IMR-90 (cell line): ENCODE measurements around the gene PLCB3. TPM values are rescaled to one million over a fixed set of nuclear protein-coding genes. Genes with fewer than 3 reads are reported as not detected.

ENCODE experiments used
- ATAC-seq: fragments of 200-7000 bp; cut with Tn5 transposase; 2 replicates; pipeline ENCODE4 v1.9.1; 2020; ENCODE audit warnings: low read depth, mild to moderate bottlenecking, moderate library complexity
- BruUV-seq: library from RNA; stranded (reverse); fragments of 400-500 nt; replicated peaks from 2 replicates; lab custom pipeline; 2021; lab: Mats Ljungman, UMichigan
- CTCF ChIA-PET: fragments of 300-600 bp; formaldehyde crosslinking; extraction: SDS; loops from one replicate; lab custom pipeline; 2021; ENCODE audit warnings: antibody characterized with exemption; lab: Yijun Ruan, JAX
- POLR2A ChIA-PET: fragments of 300-600 bp; sonication (Branson Sonifier 250); formaldehyde crosslinking; loops from one replicate; lab custom pipeline; 2022; ENCODE audit warnings: antibody characterized with exemption; ENCODE audit not compliant: unreplicated experiment; lab: Charles Lee
- DNase-seq: peaks from one replicate; pipeline ENCODE4 v3.0.0; 2013
- H2AFZ ChIP-seq: replicated peaks from 2 replicates; pipeline ENCODE3; 2013; ENCODE audit warnings: low read length, mild to moderate bottlenecking; ENCODE audit not compliant: poor library complexity
- H2AK5ac ChIP-seq: 2 replicates; pipeline ENCODE4 v1.6.1; 2013; ENCODE audit warnings: low read depth, low read length, inconsistent platforms
- H2AK9ac ChIP-seq: replicated peaks from 2 replicates; pipeline ENCODE3; 2013; ENCODE audit warnings: mild to moderate bottlenecking, low read depth, low read length, moderate library complexity; ENCODE audit not compliant: poor library complexity
- H2BK120ac ChIP-seq: 2 replicates; pipeline ENCODE4 v1.6.1; 2013; ENCODE audit warnings: low read depth, low read length, inconsistent platforms
- H2BK15ac ChIP-seq: 3 replicates; pipeline ENCODE4 v1.6.1; 2013; ENCODE audit warnings: low read depth, low read length, inconsistent platforms
- H2BK20ac ChIP-seq: 2 replicates; pipeline ENCODE4 v1.6.1; 2013; ENCODE audit warnings: low read depth, mild to moderate bottlenecking, inconsistent platforms, low read length, moderate library complexity
- H2BK5ac ChIP-seq: 2 replicates; pipeline ENCODE4 v1.6.1; 2013; ENCODE audit warnings: mild to moderate bottlenecking, low read depth, low read length, inconsistent platforms; ENCODE audit not compliant: poor library complexity, severe bottlenecking
- H3K14ac ChIP-seq: replicated peaks from 2 replicates; pipeline ENCODE4 v1.6.1; 2013; ENCODE audit warnings: low read depth, low read length, inconsistent platforms
- H3K18ac ChIP-seq: 2 replicates; pipeline ENCODE4 v1.6.1; 2013; ENCODE audit warnings: low read depth, low read length, control low read depth
- H3K23ac ChIP-seq: 2 replicates; pipeline ENCODE4 v1.6.1; 2013; ENCODE audit warnings: low read depth, low read length, inconsistent platforms
- H3K27ac ChIP-seq: 2 replicates; pipeline ENCODE4 v1.5.1; 2013; ENCODE audit warnings: mild to moderate bottlenecking, control low read depth, low read length; ENCODE audit not compliant: insufficient read depth
- H3K27me3 ChIP-seq: 2 replicates; pipeline ENCODE4 v1.6.1; 2013; ENCODE audit warnings: low read length; ENCODE audit not compliant: control insufficient read depth, insufficient read depth
- H3K36me3 ChIP-seq: 2 replicates; pipeline ENCODE4 v1.6.1; 2013; ENCODE audit warnings: low read length, mixed read lengths; ENCODE audit not compliant: control insufficient read depth, insufficient read depth
- H3K4ac ChIP-seq: 2 replicates; pipeline ENCODE4 v1.6.1; 2013; ENCODE audit warnings: low read depth, low read length, inconsistent platforms
- H3K4me1 ChIP-seq: 2 replicates; pipeline ENCODE4 v1.6.1; 2013; ENCODE audit warnings: low read length, mixed read lengths; ENCODE audit not compliant: control insufficient read depth, insufficient read depth
- H3K4me2 ChIP-seq: 2 replicates; pipeline ENCODE4 v1.6.1; 2013; ENCODE audit warnings: low read depth, mild to moderate bottlenecking, control low read depth, low read length, moderate library complexity
- H3K4me3 ChIP-seq: 2 replicates; pipeline ENCODE4 v1.5.1; 2013; ENCODE audit warnings: low read depth, mild to moderate bottlenecking, control low read depth, low read length, moderate library complexity; ENCODE audit not compliant: insufficient read depth
- H3K56ac ChIP-seq: 2 replicates; pipeline ENCODE4 v1.6.1; 2013; ENCODE audit warnings: low read length, inconsistent platforms; ENCODE audit not compliant: insufficient read depth; ENCODE audit errors: extremely low read depth
- H3K79me1 ChIP-seq, 2 experiments: 2 replicates each; pipeline ENCODE4 v1.6.1; 2013; ENCODE audit warnings: low read length in 2 of 2, inconsistent platforms in 1 of 2, low read depth in 1 of 2
- H3K9ac ChIP-seq: 2 replicates; pipeline ENCODE4 v1.6.1; 2013; ENCODE audit warnings: low read depth, low read length, control low read depth
- H3K9me1 ChIP-seq: 2 replicates; pipeline ENCODE4 v1.6.1; 2013; ENCODE audit warnings: low read length, inconsistent platforms; ENCODE audit not compliant: insufficient read depth
- H3K9me3 ChIP-seq: 2 replicates; pipeline ENCODE4 v1.6.1; 2013; ENCODE audit warnings: low read length; ENCODE audit not compliant: control insufficient read depth, insufficient read depth
- H4K20me1 ChIP-seq: 2 replicates; pipeline ENCODE4 v1.6.1; 2013; ENCODE audit warnings: low read length, inconsistent platforms; ENCODE audit not compliant: insufficient read depth
- H4K5ac ChIP-seq: 2 replicates; pipeline ENCODE4 v1.6.1; 2013; ENCODE audit warnings: mild to moderate bottlenecking, low read depth, low read length, control low read depth
- H4K8ac ChIP-seq, 2 experiments: 2 replicates each; pipeline ENCODE4 v1.6.1; 2013; ENCODE audit warnings: low read depth in 2 of 2, low read length in 2 of 2, control low read depth in 1 of 2, inconsistent platforms in 1 of 2
- H4K91ac ChIP-seq: 2 replicates; pipeline ENCODE4 v1.6.1; 2013; ENCODE audit warnings: low read depth, low read length, inconsistent platforms; ENCODE audit not compliant: insufficient read depth
- BHLHE40 ChIP-seq: fragments of 150-350 bp; IDR thresholded peaks from 2 replicates; pipeline ENCODE4 v1.6.1; 2016; ENCODE audit warnings: mild to moderate bottlenecking, low read depth, low read length
- CEBPB ChIP-seq: IDR thresholded peaks from 2 replicates; pipeline ENCODE4 v1.6.1; 2012; ENCODE audit warnings: low read depth, low read length, improper control_type of control experiment
- CHD1 ChIP-seq: IDR thresholded peaks from 2 replicates; pipeline ENCODE4 v1.6.1; 2012; ENCODE audit warnings: low read depth, low read length, improper control_type of control experiment
- CTCF ChIP-seq: conservative IDR thresholded peaks from 2 replicates; pipeline ENCODE4 v1.5.1; 2012; ENCODE audit warnings: mild to moderate bottlenecking, low read depth, low read length, improper control_type of control experiment
- ELK1 ChIP-seq: fragments of 150-350 bp; IDR thresholded peaks from 2 replicates; pipeline ENCODE4 v1.6.1; 2016; ENCODE audit warnings: low read depth, mild to moderate bottlenecking, low read length, moderate library complexity, borderline replicate concordance
- FOS ChIP-seq: fragments of 150-350 bp; IDR thresholded peaks from 2 replicates; pipeline ENCODE4 v1.6.1; 2016; ENCODE audit warnings: low read depth, low read length
- MAFK ChIP-seq: IDR thresholded peaks from 2 replicates; pipeline ENCODE4 v1.6.1; 2012; ENCODE audit warnings: low read depth, low read length, improper control_type of control experiment
- MAZ ChIP-seq: IDR thresholded peaks from 2 replicates; pipeline ENCODE4 v1.6.1; 2012; ENCODE audit warnings: low read depth, mild to moderate bottlenecking, low read length, improper control_type of control experiment, moderate library complexity, borderline replicate concordance
- MXI1 ChIP-seq: IDR thresholded peaks from 2 replicates; pipeline ENCODE4 v1.6.1; 2012; ENCODE audit warnings: low read depth, mild to moderate bottlenecking, low read length, moderate library complexity, borderline replicate concordance
- NFE2L2 ChIP-seq: fragments of 150-350 bp; IDR thresholded peaks from 2 replicates; pipeline ENCODE4 v1.6.1; 2016; ENCODE audit warnings: low read depth, mild to moderate bottlenecking, low read length
- POLR2A ChIP-seq: IDR thresholded peaks from 2 replicates; pipeline ENCODE4 v1.6.1; 2012; ENCODE audit warnings: mild to moderate bottlenecking, low read depth, low read length
- RAD21 ChIP-seq: IDR thresholded peaks from 2 replicates; pipeline ENCODE4 v1.6.1; 2012; ENCODE audit warnings: low read length, improper control_type of control experiment
- RCOR1 ChIP-seq: IDR thresholded peaks from 2 replicates; pipeline ENCODE4 v1.6.1; 2012; ENCODE audit warnings: mild to moderate bottlenecking, low read length, improper control_type of control experiment; ENCODE audit not compliant: insufficient replicate concordance
- RFX5 ChIP-seq: IDR thresholded peaks from 2 replicates; pipeline ENCODE4 v1.8.0; 2012; ENCODE audit warnings: low read depth, mild to moderate bottlenecking, low read length, moderate library complexity
- SMC3 ChIP-seq: fragments of 150-350 bp; IDR thresholded peaks from 2 replicates; pipeline ENCODE4 v1.6.1; 2016; ENCODE audit warnings: low read depth, mild to moderate bottlenecking, antibody characterized with exemption, low read length, moderate library complexity
- USF2 ChIP-seq: fragments of 150-350 bp; IDR thresholded peaks from 2 replicates; pipeline ENCODE4 v1.6.1; 2017; ENCODE audit warnings: mild to moderate bottlenecking, antibody characterized with exemption, low read length, low read depth
- WGBS, 2 experiments: methylation state at CpG; one replicate each; pipeline versions ENCODE4 v1.1.5 to v1.1.7; 2013; ENCODE audit warnings: missing lambda C conversion rate in 2 of 2; ENCODE audit not compliant: insufficient read length in 1 of 2; ENCODE audit errors: extremely low coverage in 2 of 2; 5-methylcytosine and 5-hydroxymethylcytosine counted together
- dilution Hi-C: fragments of 300-500 bp; cut with HindIII; formaldehyde crosslinking; loops from one replicate; pipeline ENCODE4 v1.14.3; 2018; ENCODE audit warnings: low sequenced_read_pairs; ENCODE audit not compliant: unreplicated experiment
- in situ Hi-C: fragments of 300-500 bp; cut with MboI; formaldehyde crosslinking; loops from 3 replicates; pipeline ENCODE4 v1.14.3; 2019; ENCODE audit warnings: low sequenced_read_pairs, inconsistent platforms, mixed read lengths
- intact Hi-C: fragments of 100-400 bp; cut with micrococcal nuclease; formaldehyde crosslinking; loops from 2 replicates; pipeline ENCODE4 v1.10.0; 2022
- polyA plus RNA-seq, 3 experiments: library from polyadenylated mRNA; depleted of rRNA; stranded (reverse); fragments of >200 nt; gene quantifications; 2 replicates each; pipeline ENCODE4 v1.2.3, GENCODE V29; 2012; ENCODE audit warnings: low replicate concordance in 1 of 3
- total RNA-seq: library from RNA; depleted of rRNA; stranded (reverse); fragments of >200 nt; gene quantifications from 2 replicates; pipeline ENCODE4 v1.2.3, GENCODE V29; 2012

PLCB3 gene
- total and polyA plus RNA-seq, 2 of the 4 experiments (the other 2 are of a cell fraction): 23.9 to 24.9 TPM

GRCh38 chr11:64296236-64296635 is 44.9 kb downstream of the PLCB3 start:
- H3K9me1 ChIP-seq: no peaks in the 10 kb centered on the region
- peaks cover 4% of the 10 kb centered on the region; the same call in 1 of the 2 replicates for H4K20me1 ChIP-seq
- no peak overlapping the region for H3K23ac ChIP-seq
- H3K27ac ChIP-seq: no peak overlapping the region
- ATAC-seq (no peak), DNase-seq (no peak)
- H3K14ac ChIP-seq: no peak overlapping the region
- no peaks in the 10 kb centered on the region for H3K36me3 ChIP-seq
- no peak overlapping the region for H2AFZ ChIP-seq
- no peak overlapping the region for H4K5ac ChIP-seq
- TF ChIP-seq RCOR1 (no peak), RFX5 (no peak), RAD21 (no peak), CHD1 (no peak), FOS (no peak), CEBPB (no peak), ELK1 (no peak), CTCF (no peak), MAFK (no peak), SMC3 (no peak), USF2 (no peak), NFE2L2 (no peak), MAZ (no peak), MXI1 (no peak), POLR2A (no peak), BHLHE40 (no peak)
- H3K9ac ChIP-seq: no peak overlapping the region
- no peak overlapping the region for H2AK5ac ChIP-seq
- dilution Hi-C loops (no loop called here), intact Hi-C loops (no loop called here), in situ Hi-C loops (no loop called here)
- no peak overlapping the region for H2BK5ac ChIP-seq
- H3K4me1 ChIP-seq: peaks cover 8% of the 10 kb centered on the region
- no peak overlapping the region for H3K18ac ChIP-seq
- H3K4ac ChIP-seq: no peak overlapping the region
- H2AK9ac ChIP-seq: no peak overlapping the region
- BruUV-seq: no TSS peak
- H4K8ac ChIP-seq: no peak overlapping the region
- H3K27me3 ChIP-seq: peaks cover 94% of the 10 kb centered on the region
- no peaks in the 10 kb centered on the region for H3K79me1 ChIP-seq
- H2BK15ac ChIP-seq: no peak overlapping the region
- ChIA-PET POLR2A (no interaction called here), CTCF (no interaction called here)
- no peak overlapping the region for H4K91ac ChIP-seq
- no peak overlapping the region for H2BK120ac ChIP-seq
- WGBS, 2 experiments: 0% methylated on average over 1 of the region's 1 CpG; no CpG with 5 or more reads in 1 of the 2 experiments
- no peak overlapping the region for H3K4me3 ChIP-seq
- H3K56ac ChIP-seq: no peak overlapping the region
- no peak overlapping the region for H2BK20ac ChIP-seq
- no peaks in the 10 kb centered on the region for H3K9me3 ChIP-seq
- H3K4me2 ChIP-seq: no peak overlapping the region
